ENCODE results near the gene MSI2. TPM values are rescaled to one million over a fixed set of nuclear protein-coding genes. Genes with fewer than 3 reads are reported as not detected.

MSI2 gene
- total RNA-seq, 4 donors from 2014 or later = 9.9 to 18.5 (median 13.8) TPM

DNA sequence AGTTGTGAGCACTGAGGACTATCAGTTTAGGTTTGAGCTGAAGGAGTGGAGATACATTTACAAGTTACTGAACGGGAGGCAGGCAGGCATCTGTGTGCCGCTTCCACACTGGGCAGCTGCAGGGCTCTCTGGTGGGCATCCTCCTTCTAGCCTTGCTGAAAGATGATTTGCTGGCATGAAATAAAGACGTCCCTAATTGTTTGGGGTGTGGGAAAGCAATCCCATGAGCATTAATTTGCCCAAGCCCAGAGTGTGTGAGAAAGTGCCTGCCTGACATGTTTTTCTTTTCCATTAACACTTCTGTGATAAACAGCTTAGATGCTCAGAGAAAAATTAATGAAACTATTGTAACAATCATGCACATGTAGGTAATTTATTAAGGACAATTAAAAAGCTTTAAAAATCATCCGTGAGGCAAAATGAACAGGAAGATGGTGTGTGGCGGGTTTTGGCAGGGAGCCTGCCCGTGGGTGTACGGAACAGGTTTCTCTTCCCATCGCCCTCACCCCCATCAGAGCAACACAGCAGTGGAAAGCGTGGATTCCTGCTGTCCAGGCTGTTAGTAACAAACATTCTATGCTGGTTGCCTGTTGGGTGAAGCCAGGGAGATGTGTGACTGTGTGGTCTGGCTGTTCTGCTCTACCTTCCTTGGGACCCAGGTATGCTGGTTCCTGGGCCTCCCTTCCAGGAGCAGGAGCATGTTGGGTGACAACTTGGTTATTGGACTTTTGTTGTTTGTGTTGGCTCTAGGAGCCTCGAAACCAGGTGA lies 191.9 kb downstream of the MSI2 start:
- H3K4me3 ChIP-seq (ENCODE audit: low read depth, poor library complexity, severe bottlenecking) = no peak overlapping the region
- no peak for DNase-seq (ENCODE audit: low spot score in 2 of 2)
- no peak for TF ChIP-seq POLR2A (IDR thresholded peaks at IDR 0.05)
- TF ChIP-seq, protein P1, sequence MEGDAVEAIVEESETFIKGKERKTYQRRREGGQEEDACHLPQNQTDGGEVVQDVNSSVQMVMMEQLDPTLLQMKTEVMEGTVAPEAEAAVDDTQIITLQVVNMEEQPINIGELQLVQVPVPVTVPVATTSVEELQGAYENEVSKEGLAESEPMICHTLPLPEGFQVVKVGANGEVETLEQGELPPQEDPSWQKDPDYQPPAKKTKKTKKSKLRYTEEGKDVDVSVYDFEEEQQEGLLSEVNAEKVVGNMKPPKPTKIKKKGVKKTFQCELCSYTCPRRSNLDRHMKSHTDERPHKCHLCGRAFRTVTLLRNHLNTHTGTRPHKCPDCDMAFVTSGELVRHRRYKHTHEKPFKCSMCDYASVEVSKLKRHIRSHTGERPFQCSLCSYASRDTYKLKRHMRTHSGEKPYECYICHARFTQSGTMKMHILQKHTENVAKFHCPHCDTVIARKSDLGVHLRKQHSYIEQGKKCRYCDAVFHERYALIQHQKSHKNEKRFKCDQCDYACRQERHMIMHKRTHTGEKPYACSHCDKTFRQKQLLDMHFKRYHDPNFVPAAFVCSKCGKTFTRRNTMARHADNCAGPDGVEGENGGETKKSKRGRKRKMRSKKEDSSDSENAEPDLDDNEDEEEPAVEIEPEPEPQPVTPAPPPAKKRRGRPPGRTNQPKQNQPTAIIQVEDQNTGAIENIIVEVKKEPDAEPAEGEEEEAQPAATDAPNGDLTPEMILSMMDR (IDR thresholded peaks at IDR 0.05) = no peak
- intact Hi-C loops (cut with DNase I; ENCODE audit: low total_unique reads) = no loop called here
- WGBS, 2 donors = 70 to 71% methylated on average over 10 of the region's 10 CpGs

DNA sequence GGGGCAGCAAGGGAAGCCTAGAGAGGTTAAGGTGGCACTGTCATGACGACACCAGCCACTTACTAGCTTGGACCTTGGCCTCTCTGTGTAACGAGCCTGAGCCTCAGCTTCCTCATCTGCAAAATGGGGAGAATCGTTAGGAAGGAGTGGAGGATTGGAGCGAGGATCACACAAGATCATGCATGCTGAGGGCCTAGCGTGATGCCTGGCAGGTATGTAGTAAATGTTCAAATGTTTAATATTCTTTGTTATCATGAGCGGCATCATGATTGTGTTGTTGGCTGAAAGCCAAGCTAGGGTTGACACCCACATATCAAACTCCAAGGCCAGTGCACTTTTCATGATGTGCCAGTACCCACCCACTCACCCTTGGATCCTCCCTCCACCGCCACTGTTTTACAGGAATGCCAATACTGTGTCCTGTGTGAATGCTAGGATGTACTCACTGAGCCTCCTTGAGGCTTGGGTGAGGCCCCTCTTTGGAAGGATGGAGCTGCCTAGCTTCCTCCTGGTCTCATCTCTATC lies 192.5 kb downstream of the MSI2 start:
- intact Hi-C loops (cut with DNase I; ENCODE audit: low total_unique reads) = no loop called here
- 86 to 90% methylated on average over 7 of the region's 7 CpGs for WGBS, 2 donors
- no peak for DNase-seq (ENCODE audit: low spot score in 2 of 2)
- H3K4me3 ChIP-seq (ENCODE audit: low read depth, poor library complexity, severe bottlenecking) = no peak overlapping the region
- TF ChIP-seq, protein P1 (IDR thresholded peaks at IDR 0.05) = no peak
- TF ChIP-seq POLR2A (IDR thresholded peaks at IDR 0.05) = no peak

DNA sequence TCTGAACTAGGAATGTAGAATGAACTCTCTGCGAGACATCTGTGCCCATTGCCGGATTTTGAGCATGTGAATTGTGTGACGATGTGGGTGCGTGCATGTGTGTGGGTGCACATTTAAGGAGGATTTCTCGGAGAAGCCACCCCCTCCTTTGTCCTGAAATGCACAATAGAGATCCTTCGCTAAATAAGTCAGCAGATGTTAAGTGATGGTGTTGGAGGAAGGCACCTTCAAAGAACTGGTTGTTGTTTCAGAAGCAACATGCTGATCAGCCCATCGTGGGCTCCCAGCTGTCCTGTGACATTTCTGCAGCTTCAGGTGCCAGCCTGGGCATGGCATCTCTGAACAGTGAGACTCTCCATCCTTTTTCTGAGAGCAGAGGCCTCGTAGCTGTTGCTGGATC lies 194.9 kb downstream of the MSI2 start:
- intact Hi-C loops (cut with DNase I; ENCODE audit: low total_unique reads) = no loop called here
- TF ChIP-seq, protein P1 (IDR thresholded peaks at IDR 0.05) = no peak
- TF ChIP-seq POLR2A (IDR thresholded peaks at IDR 0.05) = no peak
- no peak overlapping the region for H3K4me3 ChIP-seq (ENCODE audit: low read depth, poor library complexity, severe bottlenecking)
- DNase-seq (ENCODE audit: low spot score in 2 of 2) = no peak
- WGBS, 2 donors = 88 to 92% methylated on average over 8 of the region's 8 CpGs

DNA sequence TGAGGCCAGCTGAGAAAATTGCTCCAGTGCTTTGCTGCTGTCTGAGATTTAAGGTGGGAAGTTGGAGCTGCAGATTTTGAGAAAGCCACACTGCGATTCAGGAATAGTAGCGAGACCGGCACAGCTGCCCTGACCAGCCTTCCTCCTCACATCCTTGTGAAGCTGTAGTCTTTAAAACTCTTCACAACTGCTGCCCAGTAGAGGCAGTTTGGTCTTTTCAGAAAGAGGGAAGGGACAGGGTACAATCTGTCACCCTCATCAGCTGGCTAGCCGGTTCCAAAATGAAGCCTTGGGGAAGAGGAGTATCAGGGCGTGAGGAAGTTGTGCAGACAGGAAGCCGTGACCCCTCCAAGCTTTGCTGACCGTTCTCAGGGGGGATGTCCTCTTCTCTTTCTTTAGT lies 195.3 kb downstream of the MSI2 start:
- no peak for TF ChIP-seq POLR2A (IDR thresholded peaks at IDR 0.05)
- TF ChIP-seq, protein P1 (IDR thresholded peaks at IDR 0.05) = no peak
- WGBS, 2 donors = 77 to 78% methylated on average over 7 of the region's 7 CpGs
- no peak overlapping the region for H3K4me3 ChIP-seq (ENCODE audit: low read depth, poor library complexity, severe bottlenecking)
- DNase-seq (ENCODE audit: low spot score in 2 of 2) = no peak
- intact Hi-C loops (cut with DNase I; ENCODE audit: low total_unique reads) = no loop called here

DNA sequence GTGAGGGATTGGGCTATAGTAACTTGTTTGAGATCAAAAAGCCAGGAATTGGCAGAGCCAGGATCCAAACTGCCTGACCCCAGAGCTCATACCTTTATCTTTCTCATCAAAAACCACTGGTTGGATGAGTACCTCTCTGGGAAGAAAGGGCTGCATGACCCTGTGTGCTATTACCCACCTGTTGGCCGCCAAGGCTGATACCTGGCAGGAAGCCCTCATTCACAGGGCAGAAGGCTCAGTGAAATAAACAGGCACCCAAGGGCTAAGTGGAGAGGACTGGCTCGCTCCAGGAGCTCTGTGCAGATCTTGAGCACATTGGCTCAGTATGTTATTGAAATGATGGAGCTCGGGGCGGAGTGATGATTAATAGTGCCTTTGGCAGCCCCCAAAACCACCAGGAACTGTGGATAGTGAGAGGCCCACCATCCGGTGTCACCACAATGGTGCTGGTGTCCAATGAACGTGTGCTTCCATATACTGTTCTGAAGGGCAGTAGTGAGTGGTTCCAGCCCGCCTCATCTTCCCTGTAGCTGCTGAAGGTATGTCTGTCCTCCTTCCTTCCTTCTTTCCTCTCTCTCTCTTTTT lies 197.6 kb downstream of the MSI2 start:
- no peak for TF ChIP-seq POLR2A (IDR thresholded peaks at IDR 0.05)
- DNase-seq (ENCODE audit: low spot score in 2 of 2) = no peak
- intact Hi-C loops (cut with DNase I; ENCODE audit: low total_unique reads) = no loop called here
- WGBS, 2 donors = 89 to 97% methylated on average over 7 of the region's 7 CpGs
- no peak overlapping the region for H3K4me3 ChIP-seq (ENCODE audit: low read depth, poor library complexity, severe bottlenecking)

DNA sequence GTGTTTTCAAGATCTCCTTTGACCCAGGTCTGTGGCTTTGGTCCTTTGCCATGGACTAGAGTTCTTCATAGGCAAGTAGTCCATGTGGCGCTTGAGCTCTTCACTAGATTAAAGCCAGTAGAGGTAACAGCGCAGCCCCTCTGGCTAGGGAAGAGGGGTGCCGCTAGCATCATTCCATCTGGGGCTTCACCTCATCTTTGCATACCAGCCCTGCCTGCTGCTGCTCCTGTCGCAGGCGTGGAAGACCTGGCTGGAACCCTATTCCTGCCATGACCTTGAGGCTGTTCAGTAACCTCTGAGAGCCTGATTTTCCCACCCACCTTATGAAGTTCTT lies 198.4 kb downstream of the MSI2 start:
- no peak for DNase-seq (ENCODE audit: low spot score in 2 of 2)
- no peak for TF ChIP-seq POLR2A (IDR thresholded peaks at IDR 0.05)
- TF ChIP-seq, protein P1 (IDR thresholded peaks at IDR 0.05) = no peak
- intact Hi-C loops (cut with DNase I; ENCODE audit: low total_unique reads) = no loop called here
- no peak overlapping the region for H3K4me3 ChIP-seq (ENCODE audit: low read depth, poor library complexity, severe bottlenecking)
- 86 to 96% methylated on average over 5 of the region's 5 CpGs for WGBS, 2 donors
